ENCODE measurements around the gene TGFB1I1. TPM values are rescaled to one million over a fixed set of nuclear protein-coding genes. Genes with fewer than 3 reads are reported as not detected.

The TGFB1I1 gene
- total and polyA plus RNA-seq, 2 donors (not counting 3 experiments of a cell fraction or from before 2014, with no cell fraction given) = 73.7 to 115 TPM

DNA sequence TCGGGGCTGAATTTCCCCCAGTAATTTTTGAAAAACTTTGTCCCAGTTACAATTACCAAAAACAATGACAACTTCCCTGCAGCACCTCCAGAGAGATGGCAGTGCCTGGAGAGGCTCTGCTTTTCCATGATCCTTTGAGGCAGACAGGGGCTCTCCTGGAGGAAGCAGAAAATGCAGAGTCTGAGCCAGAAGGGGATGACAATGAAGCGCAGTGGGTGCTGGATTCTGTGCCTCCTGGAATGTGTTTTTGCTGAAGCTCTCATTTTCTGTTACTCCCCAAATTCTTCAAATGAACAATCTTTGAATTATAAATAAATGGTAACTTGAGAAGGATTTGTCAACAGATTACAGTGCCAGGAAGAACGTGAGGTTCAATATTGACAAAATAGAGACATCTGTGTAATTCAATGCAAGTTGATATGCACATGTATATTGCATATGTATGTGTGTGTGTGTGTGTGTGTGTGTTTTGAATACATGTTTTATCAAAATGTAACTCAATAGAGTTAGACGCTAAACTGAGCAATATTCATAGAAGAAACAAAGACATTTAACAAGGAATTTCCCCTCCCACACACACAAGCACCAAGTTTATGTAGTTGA is 45.9 kb downstream of the TGFB1I1 start:
- Histone ChIP-seq H3K27ac (ENCODE audit: insufficient read depth, low read depth, low read length) (no peak overlapping the region), H3K4me2 (ENCODE audit: insufficient read depth, low read length) (no peak overlapping the region), H4K20me1 (replicated peaks; ENCODE audit: control insufficient read depth, extremely low read depth, insufficient read depth, low read length) (no peaks in the 10 kb centered on the region), H3K9me1 (replicated peaks; ENCODE audit: control insufficient read depth, extremely low read depth, insufficient read depth, low read length) (no peaks in the 10 kb centered on the region), H3K4me1 (ENCODE audit: control insufficient read depth, extremely low read depth, insufficient read depth, low read length) (no peaks in the 10 kb centered on the region), H3K79me2 (ENCODE audit: control insufficient read depth, insufficient read depth, low read length) (no peaks in the 10 kb centered on the region), H3K9me3 (replicated peaks; ENCODE audit: control insufficient read depth, insufficient read depth, low read length) (no peaks in the 10 kb centered on the region), H2AFZ (ENCODE audit: low read depth, low read length) (no peak overlapping the region), H3K27me3 (ENCODE audit: control insufficient read depth in 2 of 2, insufficient read depth in 2 of 2, low read length in 2 of 2) (no peaks in the 10 kb centered on the region), H3K36me3 (ENCODE audit: control insufficient read depth in 2 of 2, extremely low read depth in 1 of 2, insufficient read depth in 2 of 2, low read length in 2 of 2) (no peaks in the 10 kb centered on the region), H3K9ac (replicated peaks; ENCODE audit: extremely low read depth, insufficient read depth, low read length) (no peak overlapping the region), H3K4me3 (replicated peaks in 1 of 3; ENCODE audit: insufficient read depth in 1 of 3, low read depth in 1 of 3, low read length in 3 of 3) (no peak overlapping the region)
- intact Hi-C loops (cut with micrococcal nuclease) = no loop called here
- ChIA-PET POLR2A (no interaction called here), CTCF (no interaction called here)
- FAIRE-seq (no peak), DNase-seq (ENCODE audit: low read depth, low spot score) (no peak)
- BruUV-seq (replicated peaks) = no TSS peak
- TF ChIP-seq EZH2 (IDR thresholded peaks at IDR 0.05; ENCODE audit: borderline replicate concordance, low read depth, low read length, severe bottlenecking) (no peak), JUN (IDR thresholded peaks at IDR 0.05; ENCODE audit: borderline replicate concordance, insufficient read depth, insufficient read length, low read depth) (no peak), FOS (IDR thresholded peaks at IDR 0.05; ENCODE audit: borderline replicate concordance, insufficient read depth, low read length) (no peak), MYC (IDR thresholded peaks at IDR 0.05; ENCODE audit: low read depth, low read length) (no peak), POLR2AphosphoS5 (IDR thresholded peaks at IDR 0.05; ENCODE audit: insufficient read depth, low read depth, low read length) (no peak), GATA2 (IDR thresholded peaks at IDR 0.05; ENCODE audit: insufficient read depth, insufficient read length, low read depth, low read length) (no peak), POLR2A (IDR thresholded peaks at IDR 0.05; ENCODE audit: low read depth, low read length) (no peak)
- TF ChIP-seq, protein P1, sequence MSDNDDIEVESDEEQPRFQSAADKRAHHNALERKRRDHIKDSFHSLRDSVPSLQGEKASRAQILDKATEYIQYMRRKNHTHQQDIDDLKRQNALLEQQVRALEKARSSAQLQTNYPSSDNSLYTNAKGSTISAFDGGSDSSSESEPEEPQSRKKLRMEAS (IDR thresholded peaks at IDR 0.05; ENCODE audit: insufficient read depth, insufficient read length) = no peak
- TF ChIP-seq, protein P2, sequence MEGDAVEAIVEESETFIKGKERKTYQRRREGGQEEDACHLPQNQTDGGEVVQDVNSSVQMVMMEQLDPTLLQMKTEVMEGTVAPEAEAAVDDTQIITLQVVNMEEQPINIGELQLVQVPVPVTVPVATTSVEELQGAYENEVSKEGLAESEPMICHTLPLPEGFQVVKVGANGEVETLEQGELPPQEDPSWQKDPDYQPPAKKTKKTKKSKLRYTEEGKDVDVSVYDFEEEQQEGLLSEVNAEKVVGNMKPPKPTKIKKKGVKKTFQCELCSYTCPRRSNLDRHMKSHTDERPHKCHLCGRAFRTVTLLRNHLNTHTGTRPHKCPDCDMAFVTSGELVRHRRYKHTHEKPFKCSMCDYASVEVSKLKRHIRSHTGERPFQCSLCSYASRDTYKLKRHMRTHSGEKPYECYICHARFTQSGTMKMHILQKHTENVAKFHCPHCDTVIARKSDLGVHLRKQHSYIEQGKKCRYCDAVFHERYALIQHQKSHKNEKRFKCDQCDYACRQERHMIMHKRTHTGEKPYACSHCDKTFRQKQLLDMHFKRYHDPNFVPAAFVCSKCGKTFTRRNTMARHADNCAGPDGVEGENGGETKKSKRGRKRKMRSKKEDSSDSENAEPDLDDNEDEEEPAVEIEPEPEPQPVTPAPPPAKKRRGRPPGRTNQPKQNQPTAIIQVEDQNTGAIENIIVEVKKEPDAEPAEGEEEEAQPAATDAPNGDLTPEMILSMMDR (IDR thresholded peaks at IDR 0.05; ENCODE audit: extremely low read depth in 1 of 2, insufficient read depth in 1 of 2, low read depth in 1 of 2, low read length in 2 of 2) = no peak
- dilution Hi-C loops (cut with MboI; ENCODE audit: extremely low pct_ligation_motif_present, low sequenced_read_pairs) = no loop called here
